ENCODE results near the gene KEL.

DNA sequence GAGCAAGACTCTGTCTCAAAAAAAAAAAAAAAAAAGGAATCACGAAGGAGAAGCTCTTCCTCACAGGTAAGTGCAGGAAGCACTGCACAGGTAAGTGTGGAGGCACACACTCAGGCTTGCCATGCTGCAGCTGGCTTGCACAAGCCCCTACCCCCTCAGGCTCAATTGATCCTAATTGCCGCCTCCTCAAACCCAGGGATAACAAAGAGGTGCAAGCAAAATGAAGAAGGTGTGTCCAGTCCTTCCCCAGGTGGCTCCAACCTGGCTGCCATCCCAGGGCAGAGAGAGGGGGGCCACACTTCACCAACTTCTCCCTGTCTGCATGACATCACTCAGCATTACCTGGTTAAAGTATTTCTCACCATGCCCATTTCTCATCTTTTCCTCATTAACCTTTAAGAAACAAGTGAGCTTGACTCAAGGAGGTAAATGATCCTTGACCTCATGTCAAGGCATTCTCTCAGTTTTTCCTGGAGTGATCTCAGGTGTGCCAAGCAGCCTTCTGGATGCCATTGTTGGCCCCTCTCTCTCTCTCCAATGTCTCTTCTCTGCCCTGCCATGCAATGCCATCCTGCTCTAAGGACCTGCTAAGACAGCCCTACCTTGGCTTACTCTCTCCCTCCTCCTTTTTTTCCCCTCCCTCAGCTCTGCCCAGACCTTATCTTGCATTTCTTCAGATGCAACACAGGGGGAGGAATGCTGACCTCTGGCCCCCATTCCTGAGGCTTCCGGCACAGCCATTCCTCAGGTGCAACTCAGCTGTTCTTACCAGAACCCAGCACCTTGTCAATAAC is 63.6 kb downstream of the KEL start:
- TF ChIP-seq CTCF (IDR thresholded peaks at IDR 0.05) (no peak), POLR2A (IDR thresholded peaks at IDR 0.05) (no peak)

All from thyroid gland (tissue), 4 donors.